ENCODE data around the gene NMT2. TPM values are rescaled to one million over a fixed set of nuclear protein-coding genes. Genes with fewer than 3 reads are reported as not detected.

NMT2 gene
- total RNA-seq, 1 experiment from 2014 or later = 14.3 TPM

DNA sequence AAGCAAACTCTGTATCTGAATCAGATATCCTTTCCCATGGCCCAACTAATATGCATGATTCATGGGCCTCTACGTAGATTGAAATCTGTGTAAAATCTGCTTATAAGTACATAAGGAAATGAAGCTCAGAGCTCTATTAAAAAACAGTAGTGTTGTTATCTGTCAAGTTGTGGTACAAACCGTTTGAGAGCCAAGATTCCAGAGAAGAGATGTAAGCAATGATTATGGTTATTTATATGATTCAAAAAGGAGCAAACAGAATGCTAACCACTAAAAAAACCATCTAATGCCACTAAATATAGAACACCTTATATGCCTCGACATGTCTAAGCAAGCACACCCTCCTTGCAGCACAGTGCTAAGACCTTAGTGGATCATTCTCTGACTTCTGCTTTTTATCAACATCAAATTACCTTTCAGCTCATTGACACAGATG, 44.7 kb downstream of the NMT2 start:
- intact Hi-C loops (cut with micrococcal nuclease; ENCODE audit: unreplicated experiment) (no loop called here), in situ Hi-C loops (cut with HindIII; ENCODE audit: low pct_unique_long_range_greater_than_20kb, low sequenced_read_pairs) (no loop called here)
- Histone ChIP-seq H3K27ac (ENCODE audit: low read length) (no peak overlapping the region), H3K36me3 (ENCODE audit: control insufficient read depth, insufficient read depth, low read length) (no peaks in the 10 kb centered on the region; the same call in 1 of the 2 replicates), H3K4me3 (ENCODE audit: low read depth in 2 of 2, low read length in 2 of 2) (no peak overlapping the region), H3K27me3 (ENCODE audit: control insufficient read depth, insufficient read depth, low read length) (no peaks in the 10 kb centered on the region), H3K9me3 (ENCODE audit: control insufficient read depth, insufficient read depth, low read depth, low read length) (no peaks in the 10 kb centered on the region), H3K4me1 (ENCODE audit: control insufficient read depth, insufficient read depth, low read length) (no peaks in the 10 kb centered on the region)
- CTCF ChIA-PET = no interaction called here
- no peak for DNase-seq (ENCODE audit: low read depth, low spot score)
- BruUV-seq (replicated peaks) = no TSS peak
- POLR2A ChIA-PET = interaction anchor here (0.6 kb wide), 1 partner anchor 19 kb away, joined by 6 read pairs; no protein-coding TSS in a partner anchor
- no peak for ATAC-seq
- TF ChIP-seq CTCF (IDR thresholded peaks at IDR 0.05) = no peak
- no peak for TF ChIP-seq REST (IDR thresholded peaks at IDR 0.05; ENCODE audit: insufficient read depth in 1 of 2, low read depth in 2 of 2, low read length in 1 of 2)
- no peak for TF ChIP-seq POLR2AphosphoS5 (IDR thresholded peaks at IDR 0.05; ENCODE audit: low read depth, low read length)
- no peak for TF ChIP-seq TCF7L2 (IDR thresholded peaks at IDR 0.05; ENCODE audit: low read depth, low read length)
- no peak for TF ChIP-seq SIN3A (IDR thresholded peaks at IDR 0.05; ENCODE audit: borderline replicate concordance, insufficient read depth, low read depth, low read length)

DNA sequence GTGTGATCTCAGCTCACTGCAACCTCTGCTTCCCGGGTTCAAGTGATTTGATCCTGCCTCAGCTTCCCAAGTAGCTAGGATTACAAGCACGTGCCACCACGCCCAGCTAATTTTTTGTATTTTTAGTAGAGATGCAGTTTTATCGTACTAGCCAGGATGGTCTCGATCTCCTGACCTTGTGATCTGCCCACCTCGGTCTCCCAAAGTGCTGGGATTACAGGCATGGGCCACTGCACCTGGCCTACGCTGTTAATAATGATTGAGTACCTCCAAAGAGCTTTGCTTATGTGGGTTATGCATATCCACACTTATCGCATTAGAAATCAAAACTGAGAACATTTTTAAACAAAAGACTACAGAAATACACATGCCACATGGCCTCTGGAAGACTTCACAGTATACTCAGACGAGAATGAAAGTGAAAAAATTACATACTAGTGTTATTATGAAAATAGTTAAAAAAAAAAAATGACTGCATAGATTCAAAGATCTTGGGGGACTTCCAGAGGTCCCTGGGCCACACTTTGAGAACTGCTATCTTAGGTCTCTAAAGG, 45.9 kb downstream of the NMT2 start:
- intact Hi-C loops (cut with micrococcal nuclease; ENCODE audit: unreplicated experiment) (no loop called here), in situ Hi-C loops (cut with HindIII; ENCODE audit: low pct_unique_long_range_greater_than_20kb, low sequenced_read_pairs) (no loop called here)
- Histone ChIP-seq H3K4me3 (ENCODE audit: low read depth in 2 of 2, low read length in 2 of 2) (no peak overlapping the region), H3K4me1 (ENCODE audit: control insufficient read depth, insufficient read depth, low read length) (no peaks in the 10 kb centered on the region), H3K36me3 (ENCODE audit: control insufficient read depth, insufficient read depth, low read length) (no peaks in the 10 kb centered on the region; the same call in 1 of the 2 replicates), H3K27me3 (ENCODE audit: control insufficient read depth, insufficient read depth, low read length) (no peaks in the 10 kb centered on the region), H3K27ac (ENCODE audit: low read length) (no peak overlapping the region), H3K9me3 (ENCODE audit: control insufficient read depth, insufficient read depth, low read depth, low read length) (no peaks in the 10 kb centered on the region)
- CTCF ChIA-PET = no interaction called here
- no peak for DNase-seq (ENCODE audit: low read depth, low spot score)
- POLR2A ChIA-PET = no interaction called here
- TF ChIP-seq REST (IDR thresholded peaks at IDR 0.05; ENCODE audit: insufficient read depth in 1 of 2, low read depth in 2 of 2, low read length in 1 of 2) (no peak), SIN3A (IDR thresholded peaks at IDR 0.05; ENCODE audit: borderline replicate concordance, insufficient read depth, low read depth, low read length) (no peak), CTCF (IDR thresholded peaks at IDR 0.05) (no peak), POLR2AphosphoS5 (IDR thresholded peaks at IDR 0.05; ENCODE audit: low read depth, low read length) (no peak), TCF7L2 (IDR thresholded peaks at IDR 0.05; ENCODE audit: low read depth, low read length) (no peak)
- BruUV-seq (replicated peaks) = no TSS peak
- no peak for ATAC-seq

Data from Panc1 (cell line).